Activated CD4-positive, alpha-beta T cell treated with anti-CD3 and anti-CD28 coated beads, Interleukin-2, amount 50 U/mL, for 1 hour (primary cell): ENCODE data around the gene RTN4IP1.

Experiments used
- DNase-seq: peaks from one replicate; pipeline ENCODE4 v3.0.0-alpha.2; 2020

RTN4IP1 gene

DNA sequence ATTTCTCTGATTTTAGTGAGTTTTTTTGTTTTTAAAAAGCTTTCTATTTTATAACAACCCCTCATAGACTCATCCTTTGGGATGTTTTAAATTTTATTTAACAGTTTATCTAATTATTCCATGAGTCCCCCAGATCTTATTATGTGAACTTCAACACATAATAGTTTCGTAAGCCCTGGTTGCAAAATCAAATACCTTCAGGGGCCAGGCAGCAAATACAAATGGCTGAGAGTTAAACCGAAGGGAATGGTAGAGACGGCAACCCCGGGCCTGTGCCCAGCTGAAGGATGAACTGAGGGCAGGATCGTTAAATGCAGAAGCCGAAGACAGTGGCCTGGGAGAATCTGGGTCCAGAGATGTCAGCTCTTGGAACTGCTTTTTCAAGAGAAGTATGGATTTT lies 88.4 kb downstream of the RTN4IP1 start:
- no peak for DNase-seq

- no peak for DNase-seq
Measured at GRCh38 chr6:106540432-106540831, 88.9 kb downstream of the RTN4IP1 start.

DNA sequence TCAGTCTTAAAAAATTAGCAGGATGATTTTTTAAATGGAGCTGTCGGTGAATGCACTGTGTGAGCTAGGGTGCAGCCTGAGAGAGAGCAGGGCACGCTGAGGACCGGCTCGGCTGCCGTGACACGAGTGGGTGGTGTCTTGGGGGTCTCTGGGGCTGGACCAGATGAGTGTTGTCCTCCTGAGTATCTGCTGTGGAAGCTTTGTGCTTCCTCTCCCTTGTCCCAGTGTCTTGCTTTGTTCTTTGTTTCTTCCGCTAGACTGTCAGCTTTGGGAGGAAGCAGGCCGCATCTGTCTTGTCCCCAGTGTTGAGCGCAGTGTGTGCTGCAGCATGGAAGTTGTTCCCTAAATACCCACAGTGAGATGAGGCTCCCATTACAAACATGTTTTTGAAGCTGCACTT lies 89.4 kb downstream of the RTN4IP1 start:
- DNase-seq, result no peak

- no peak for DNase-seq
Measured at GRCh38 chr6:106538145-106538544, 91.2 kb downstream of the RTN4IP1 start.

DNA sequence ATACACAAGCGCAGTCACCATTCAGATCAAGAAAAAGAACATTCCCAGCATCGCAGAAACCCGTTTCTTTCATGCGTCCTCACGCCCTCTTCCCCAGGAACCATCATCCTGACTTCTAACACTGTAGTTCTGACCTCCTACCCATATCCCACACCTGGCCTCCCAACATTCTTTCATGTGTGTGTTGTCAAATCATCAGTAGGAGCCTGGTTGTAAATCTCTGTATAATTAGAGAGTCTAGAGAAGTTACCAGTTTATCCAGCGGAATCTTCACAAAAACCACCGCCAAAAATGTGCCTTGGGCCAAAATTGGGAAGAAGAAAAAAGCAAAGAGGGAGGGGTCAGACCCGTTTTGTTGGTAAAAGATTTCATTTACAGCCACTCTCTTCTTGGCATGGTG lies 91.6 kb downstream of the RTN4IP1 start:
- DNase-seq, result no peak

GRCh38 chr6:106536851-106537250 lies 92.4 kb downstream of the RTN4IP1 start:
- DNase-seq, result no peak

GRCh38 chr6:106536357-106536756 lies 92.9 kb downstream of the RTN4IP1 start:
- no peak for DNase-seq

DNA sequence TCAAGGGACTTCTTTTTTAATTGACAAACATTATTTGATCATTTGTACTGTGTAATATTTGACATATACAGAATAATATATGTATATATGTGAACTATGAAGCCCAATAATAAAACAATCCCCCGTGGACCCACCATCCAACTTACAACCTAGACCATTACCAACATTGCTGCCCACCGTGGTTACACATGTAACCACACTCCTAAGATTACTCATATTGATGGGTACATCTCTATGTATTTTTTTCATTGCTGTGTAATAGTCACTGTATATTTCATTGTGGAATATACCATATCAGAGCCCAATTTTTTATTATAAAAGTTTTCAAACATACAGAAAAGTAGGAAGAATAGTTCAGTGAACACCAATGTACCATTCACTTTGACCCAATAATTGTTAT lies 94.3 kb downstream of the RTN4IP1 start:
- no peak for DNase-seq

GRCh38 chr6:106534564-106534982 lies 94.7 kb downstream of the RTN4IP1 start:
- peak; percentile 30 for DNase-seq

GRCh38 chr6:106534004-106534403 lies 95.3 kb downstream of the RTN4IP1 start:
- DNase-seq, result no peak

GRCh38 chr6:106533054-106533453 lies 96.2 kb downstream of the RTN4IP1 start:
- no peak for DNase-seq

DNA sequence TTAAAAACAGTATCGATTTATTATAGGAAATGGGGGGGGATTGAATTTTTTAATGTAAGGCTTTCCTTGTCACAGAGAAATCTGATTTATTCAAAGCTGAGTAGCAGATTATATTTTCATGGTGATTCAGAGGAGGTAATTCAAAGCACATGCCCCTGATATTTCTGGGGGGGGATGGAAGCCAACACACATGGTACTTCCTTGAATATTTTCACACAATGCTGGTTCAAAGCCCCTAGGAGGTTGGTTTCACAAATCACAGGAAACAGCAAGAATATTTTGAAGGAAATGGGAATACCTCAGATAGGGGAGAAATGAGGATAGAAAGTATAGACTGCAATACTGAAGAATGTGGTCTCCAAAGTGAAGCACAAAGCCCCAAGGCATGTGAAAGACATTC lies 98.8 kb downstream of the RTN4IP1 start:
- DNase-seq, result no peak

GRCh38 chr6:106530026-106530425 lies 99.3 kb downstream of the RTN4IP1 start:
- no peak for DNase-seq

GRCh38 chr6:106529438-106529837 lies 99.9 kb downstream of the RTN4IP1 start:
- no peak for DNase-seq

- no peak for DNase-seq
Measured at GRCh38 chr6:106528521-106528920, 100.8 kb downstream of the RTN4IP1 start.

- DNase-seq, result no peak
Measured at GRCh38 chr6:106527979-106528378, 101.3 kb downstream of the RTN4IP1 start.

DNA sequence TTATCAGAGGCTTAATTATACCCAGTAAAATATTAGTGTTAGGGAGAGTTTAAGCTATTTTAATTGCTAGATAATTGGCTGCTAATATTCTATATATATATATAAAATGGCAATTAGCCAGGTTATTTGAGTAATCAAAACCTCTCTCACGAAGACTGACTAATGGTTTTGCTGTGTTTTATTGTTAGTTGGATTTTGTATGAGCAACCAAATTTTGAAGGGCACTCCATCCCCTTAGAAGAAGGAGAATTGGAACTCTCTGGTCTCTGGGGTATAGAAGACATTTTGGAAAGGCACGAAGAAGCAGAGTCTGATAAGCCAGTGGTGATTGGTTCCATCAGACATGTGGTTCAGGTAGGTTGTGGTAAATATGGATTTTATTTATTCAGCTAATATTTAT lies 102.2 kb downstream of the RTN4IP1 start:
- no peak for DNase-seq

GRCh38 chr6:106525882-106526275 lies 103.4 kb downstream of the RTN4IP1 start:
- DNase-seq, result no peak

DNA sequence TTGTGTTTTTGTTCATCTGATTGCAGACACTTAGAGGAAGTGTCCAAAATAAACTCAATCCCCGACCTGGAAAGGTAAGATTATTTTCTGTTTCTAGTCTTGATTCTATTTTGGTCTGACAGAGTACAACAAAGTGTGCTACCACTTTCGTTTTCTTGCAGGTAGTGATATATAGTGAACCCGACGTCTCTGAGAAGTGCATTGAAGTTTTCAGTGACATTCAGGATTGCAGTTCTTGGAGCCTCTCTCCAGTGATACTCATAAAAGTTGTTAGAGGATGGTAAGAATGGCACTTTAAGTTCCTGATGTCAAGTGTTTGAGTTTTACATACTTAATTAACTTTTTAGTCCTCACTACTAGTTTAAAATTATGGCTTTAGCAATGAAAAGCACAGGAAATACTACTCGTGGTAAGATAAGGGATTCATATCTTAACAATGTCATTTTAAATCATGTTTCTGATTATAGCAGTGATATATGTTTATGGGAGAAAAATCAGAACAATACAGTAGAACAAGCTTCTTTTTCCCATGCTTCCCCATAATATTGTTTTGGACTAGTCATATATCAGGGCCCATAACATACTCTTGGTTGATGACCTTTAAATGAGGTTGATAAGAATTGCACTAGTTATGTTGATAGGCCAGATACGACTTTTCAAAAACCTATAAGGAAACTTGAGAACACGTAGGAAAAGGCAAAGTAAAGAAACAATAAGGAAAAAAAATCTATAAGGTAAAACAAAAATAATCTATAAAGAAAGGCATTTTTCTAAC lies 104.0 kb downstream of the RTN4IP1 start:
- DNase-seq, result no peak

DNA sequence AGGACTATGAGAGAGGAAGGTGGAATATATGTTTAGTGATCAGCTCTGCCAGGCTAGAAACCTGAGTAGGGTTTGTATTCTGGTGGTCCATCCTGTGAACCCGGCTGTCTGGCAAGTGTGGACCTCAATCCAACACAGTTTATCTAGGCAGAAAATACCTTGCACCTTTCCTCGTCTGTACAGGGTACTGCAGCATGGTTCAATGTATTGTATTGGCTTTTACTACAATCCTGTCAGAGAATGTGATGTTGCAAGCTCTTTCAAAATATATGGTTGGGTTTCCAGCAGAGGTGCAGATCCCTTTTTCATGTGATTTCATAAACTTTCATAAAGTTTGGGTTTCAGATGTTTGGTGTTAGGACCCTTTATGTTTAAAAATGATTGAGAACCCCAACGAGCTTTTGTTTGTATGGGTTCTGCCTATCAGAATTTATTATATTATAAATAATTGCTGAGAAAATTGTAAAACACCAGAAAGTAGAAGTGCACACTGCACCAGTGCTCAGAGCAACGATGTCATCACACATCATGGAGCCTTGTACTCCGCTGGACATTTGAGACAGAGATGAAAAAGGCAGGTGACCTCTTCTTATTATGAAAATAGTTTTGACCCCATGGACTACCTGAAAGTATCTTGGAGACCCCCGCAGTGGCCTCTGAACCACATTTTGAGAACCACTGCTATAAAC lies 106.6 kb downstream of the RTN4IP1 start:
- no peak for DNase-seq
